WERI-Rb-1 (cell line): ENCODE data around the gene KNDC1.
"Not testable (repeated sequence)": the region's sequence is repeated elsewhere in the genome, so short reads cannot be mapped to it uniquely, and the experiment has no call there.

ENCODE experiments used
- DNase-seq: peaks from one replicate; pipeline ENCODE4 v3.0.0-alpha.2; 2020
- H3K27ac ChIP-seq: fragments of 250-450 bp; sonication (Bioruptor Pico); 2 replicates; pipeline ENCODE4 v1.5.1; 2020; ENCODE audit warnings: mild to moderate bottlenecking, moderate library complexity
- H3K27me3 ChIP-seq: fragments of 250-450 bp; sonication (Bioruptor Pico); 2 replicates; pipeline ENCODE4 v1.5.1; 2021; ENCODE audit warnings: mild to moderate bottlenecking, low read depth, moderate library complexity; ENCODE audit not compliant: insufficient read depth, severe bottlenecking
- H3K36me3 ChIP-seq: fragments of 250-450 bp; sonication (Bioruptor Pico); 2 replicates; pipeline ENCODE4 v1.5.1; 2020; ENCODE audit warnings: mild to moderate bottlenecking, moderate library complexity
- H3K4me3 ChIP-seq: 2 replicates; pipeline ENCODE4 v1.5.1; 2011; ENCODE audit warnings: low read depth, mild to moderate bottlenecking, control low read depth, low read length
- H3K9me3 ChIP-seq: fragments of 250-450 bp; sonication (Bioruptor Pico); 2 replicates; pipeline ENCODE4 v1.5.1; 2021; ENCODE audit warnings: mild to moderate bottlenecking, moderate library complexity; ENCODE audit not compliant: severe bottlenecking
- TF ChIP-seq, protein P1 (sequence below): IDR thresholded peaks from 2 replicates; pipeline ENCODE4 v1.5.1; 2011; ENCODE audit warnings: low read depth, mild to moderate bottlenecking, control low read depth, inconsistent platforms, low read length

KNDC1 gene

DNA sequence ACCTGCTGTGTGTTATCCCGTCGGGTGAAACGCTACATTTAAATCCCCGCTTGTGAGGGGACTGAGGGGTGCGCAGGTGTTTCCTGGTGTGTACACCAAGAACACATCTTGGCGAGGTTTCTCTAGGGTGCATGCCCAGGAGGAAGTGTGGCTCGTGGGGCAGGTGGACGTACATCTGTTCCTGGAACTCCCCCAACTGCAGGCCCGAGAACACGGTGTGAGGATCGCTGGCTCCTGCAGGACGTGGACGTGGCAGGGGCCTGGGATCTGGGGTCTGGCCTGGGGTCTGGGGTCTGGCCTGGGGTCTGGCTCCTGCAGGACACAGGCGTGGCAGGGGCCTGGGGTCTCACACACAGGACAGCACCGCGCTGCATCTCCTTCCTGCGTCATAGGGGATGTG is 10.1 kb downstream of the KNDC1 start:
- H3K4me3 ChIP-seq = no peak overlapping the region
- H3K9me3 ChIP-seq = no peaks in the 10 kb centered on the region
- H3K27ac ChIP-seq = no peak overlapping the region
- DNase-seq = no peak
- H3K36me3 ChIP-seq = no peaks in the 10 kb centered on the region
- no peaks in the 10 kb centered on the region for H3K27me3 ChIP-seq
- TF ChIP-seq, protein P1, sequence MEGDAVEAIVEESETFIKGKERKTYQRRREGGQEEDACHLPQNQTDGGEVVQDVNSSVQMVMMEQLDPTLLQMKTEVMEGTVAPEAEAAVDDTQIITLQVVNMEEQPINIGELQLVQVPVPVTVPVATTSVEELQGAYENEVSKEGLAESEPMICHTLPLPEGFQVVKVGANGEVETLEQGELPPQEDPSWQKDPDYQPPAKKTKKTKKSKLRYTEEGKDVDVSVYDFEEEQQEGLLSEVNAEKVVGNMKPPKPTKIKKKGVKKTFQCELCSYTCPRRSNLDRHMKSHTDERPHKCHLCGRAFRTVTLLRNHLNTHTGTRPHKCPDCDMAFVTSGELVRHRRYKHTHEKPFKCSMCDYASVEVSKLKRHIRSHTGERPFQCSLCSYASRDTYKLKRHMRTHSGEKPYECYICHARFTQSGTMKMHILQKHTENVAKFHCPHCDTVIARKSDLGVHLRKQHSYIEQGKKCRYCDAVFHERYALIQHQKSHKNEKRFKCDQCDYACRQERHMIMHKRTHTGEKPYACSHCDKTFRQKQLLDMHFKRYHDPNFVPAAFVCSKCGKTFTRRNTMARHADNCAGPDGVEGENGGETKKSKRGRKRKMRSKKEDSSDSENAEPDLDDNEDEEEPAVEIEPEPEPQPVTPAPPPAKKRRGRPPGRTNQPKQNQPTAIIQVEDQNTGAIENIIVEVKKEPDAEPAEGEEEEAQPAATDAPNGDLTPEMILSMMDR = no peak

DNA sequence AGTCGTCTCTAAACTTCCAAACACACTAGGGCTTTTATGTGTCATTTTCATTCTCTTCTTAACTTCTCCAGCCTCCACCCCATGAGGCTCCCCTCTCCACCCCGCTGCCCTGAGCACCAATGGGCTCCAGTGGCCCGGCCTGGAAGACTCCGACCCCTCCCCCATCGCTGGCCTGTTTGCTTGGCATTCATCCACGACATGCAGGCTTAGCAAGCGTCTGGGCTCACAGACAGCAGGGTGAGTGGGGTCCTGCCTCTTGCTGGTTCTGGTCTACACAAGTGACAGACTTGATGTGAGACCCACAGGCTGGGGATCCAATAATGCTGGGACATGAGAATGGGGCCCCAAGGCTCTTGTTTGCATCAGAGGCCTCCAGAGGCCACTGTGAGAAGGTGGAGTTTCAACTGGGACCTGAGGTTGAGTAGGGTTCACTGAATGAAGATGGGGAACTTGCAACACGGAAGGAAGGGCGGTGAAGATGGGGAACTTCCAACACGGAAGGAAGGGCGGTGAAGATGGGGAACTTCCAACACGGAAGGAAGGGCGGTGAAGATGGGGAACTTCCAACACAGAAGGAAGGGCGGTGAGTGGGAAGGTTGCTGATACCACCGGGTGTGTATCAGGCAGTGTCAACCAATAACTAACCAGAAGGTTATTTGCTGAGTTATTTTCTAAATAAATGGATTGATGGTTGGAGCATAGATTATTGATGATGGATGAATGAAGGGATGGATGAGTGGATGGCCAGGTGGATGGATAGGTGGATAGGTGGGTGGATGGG is 14.0 kb downstream of the KNDC1 start:
- TF ChIP-seq, protein P1 = no peak
- Histone ChIP-seq H3K27ac (no peak overlapping the region), H3K4me3 (no peak overlapping the region), H3K27me3 (no peaks in the 10 kb centered on the region), H3K36me3 (no peaks in the 10 kb centered on the region), H3K9me3 (peaks cover 2% of the 10 kb centered on the region)
- DNase-seq = no peak

DNA sequence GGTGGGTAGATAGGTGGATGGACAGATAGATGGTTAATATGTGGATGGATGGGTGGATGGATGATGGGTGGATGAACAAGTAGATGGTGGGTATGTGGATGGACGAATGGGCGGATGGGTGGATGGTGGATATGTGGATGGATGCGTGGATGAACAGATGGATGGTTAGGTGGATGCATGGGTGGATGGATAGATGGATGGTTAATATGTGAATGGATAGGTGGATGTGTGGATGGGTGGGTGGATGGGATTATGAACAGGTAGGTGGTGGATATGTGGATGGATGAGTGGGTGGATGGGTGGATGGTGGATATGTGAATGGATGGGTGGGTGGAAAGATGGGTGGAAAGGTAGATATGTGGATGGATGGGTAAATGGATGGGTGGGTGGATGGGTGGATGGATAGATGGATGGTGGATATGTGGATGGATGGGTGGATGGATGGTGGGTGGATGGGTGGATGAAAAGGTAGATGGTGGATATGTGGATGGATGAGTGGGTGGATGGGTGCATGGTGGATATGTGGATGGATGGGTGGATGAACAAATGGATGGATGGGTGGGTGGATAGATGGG is 14.8 kb downstream of the KNDC1 start:
- no peak for DNase-seq
- Histone ChIP-seq H3K27me3 (no peaks in the 10 kb centered on the region), H3K27ac (no peak overlapping the region), H3K4me3 (no peak overlapping the region), H3K9me3 (peaks cover 2% of the 10 kb centered on the region), H3K36me3 (no peaks in the 10 kb centered on the region)
- TF ChIP-seq, protein P1 = no peak

DNA sequence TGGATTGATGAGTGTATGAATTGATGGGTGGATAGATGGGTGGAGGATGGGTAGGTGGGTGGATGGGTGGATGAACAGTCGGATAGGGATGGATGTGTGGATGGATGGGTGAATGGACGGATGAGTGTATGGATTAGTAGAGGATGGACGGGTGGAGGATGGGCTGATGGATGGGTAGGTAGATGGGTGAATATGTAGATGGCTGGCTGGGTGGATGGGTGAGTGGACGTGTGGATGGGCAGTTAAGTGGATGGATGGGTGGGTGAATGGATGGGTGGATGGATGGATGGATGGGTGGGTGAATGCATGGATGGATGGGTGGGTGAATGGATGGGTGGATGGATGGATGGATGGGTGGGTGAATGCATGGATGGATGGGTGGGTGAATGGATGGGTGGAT is 15.6 kb downstream of the KNDC1 start:
- H3K27me3 ChIP-seq, H3K27ac ChIP-seq, H3K9me3 ChIP-seq, DNase-seq, H3K36me3 ChIP-seq, H3K4me3 ChIP-seq: not testable (repeated sequence)

DNA sequence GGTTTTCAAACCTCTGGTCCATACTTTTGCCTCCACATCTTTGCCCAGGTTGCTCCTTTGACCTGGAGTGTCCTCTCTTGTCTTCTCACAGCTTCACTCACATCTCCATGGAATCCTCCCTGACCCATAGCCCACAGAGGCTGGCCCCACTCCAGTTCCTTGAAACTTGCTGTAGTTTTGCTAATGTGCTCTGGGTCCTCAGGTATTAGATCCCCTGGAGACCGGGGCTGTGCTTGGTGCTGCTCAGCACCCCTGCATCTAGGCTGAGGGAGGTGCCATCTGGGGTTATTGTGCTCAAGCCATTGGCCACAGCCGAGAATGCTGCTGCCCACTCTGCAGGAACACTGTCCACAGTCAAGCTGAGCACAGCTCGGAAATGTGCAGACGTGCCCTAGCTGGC is 16.5 kb downstream of the KNDC1 start:
- Histone ChIP-seq H3K27ac (no peak overlapping the region), H3K4me3 (no peak overlapping the region), H3K27me3 (no peaks in the 10 kb centered on the region), H3K9me3 (peaks cover 2% of the 10 kb centered on the region), H3K36me3 (no peaks in the 10 kb centered on the region)
- TF ChIP-seq, protein P1 = no peak
- no peak for DNase-seq

DNA sequence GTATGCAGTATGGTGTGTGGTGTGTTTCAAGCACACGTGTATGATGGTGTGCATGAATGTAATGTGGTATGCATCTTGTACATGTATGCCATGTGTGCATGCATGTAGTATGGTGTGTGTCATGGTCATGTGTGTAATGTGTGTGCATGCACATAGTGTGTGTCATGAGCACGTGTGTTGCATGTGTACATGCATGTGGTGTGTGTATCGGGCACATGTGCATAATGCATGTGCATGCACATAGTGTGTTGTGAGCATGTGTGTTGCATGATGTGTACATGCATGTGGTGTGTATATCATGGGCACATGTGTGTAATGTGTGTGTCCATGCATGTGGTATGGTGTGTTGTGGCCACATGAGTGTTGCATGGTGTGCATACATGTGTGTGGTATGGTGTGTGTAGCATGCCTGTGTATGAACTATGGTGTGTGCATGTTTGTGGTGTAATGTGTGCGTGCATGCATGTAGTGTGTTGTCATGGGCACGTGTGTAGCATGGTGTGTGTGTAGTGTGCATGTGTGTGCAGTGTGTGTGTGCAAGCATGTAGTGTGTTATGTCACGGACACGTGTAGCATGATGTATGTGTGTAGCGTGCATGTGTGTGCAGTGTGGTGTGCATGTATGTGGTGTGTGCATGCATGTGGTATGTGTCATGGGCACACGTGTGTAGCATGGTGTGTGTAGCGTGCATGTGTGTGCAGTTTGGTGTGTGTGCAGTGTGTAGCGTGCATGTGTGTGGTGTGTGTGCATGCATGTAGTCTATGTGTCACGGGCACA is 17.6 kb downstream of the KNDC1 start:
- DNase-seq = no peak
- TF ChIP-seq, protein P1 = no peak
- H3K9me3 ChIP-seq = peaks cover 2% of the 10 kb centered on the region
- H3K36me3 ChIP-seq = no peaks in the 10 kb centered on the region
- H3K27me3 ChIP-seq = no peaks in the 10 kb centered on the region
- H3K4me3 ChIP-seq = no peak overlapping the region
- no peak overlapping the region for H3K27ac ChIP-seq
